GM12878 (cell line): ENCODE measurements around the gene EFCAB10. TPM values are rescaled to one million over a fixed set of nuclear protein-coding genes. Genes with fewer than 3 reads are reported as not detected.

Experiments
- ATAC-seq: fragments of 200-7000 bp; cut with Tn5 transposase; 3 replicates; pipeline ENCODE4 v1.9.1; 2020; ENCODE audit warnings: mild to moderate bottlenecking, moderate library complexity
- BruUV-seq: library from RNA; stranded (reverse); fragments of 400-500 nt; replicated peaks from 2 replicates; lab custom pipeline; 2021; lab: Mats Ljungman, UMichigan
- CTCF ChIA-PET: fragments of 300-600 bp; sonication (Branson Sonifier 250); formaldehyde crosslinking; extraction: SDS; loops from one replicate; lab custom pipeline; 2021; ENCODE audit warnings: inconsistent platforms; lab: Yijun Ruan, JAX
- POLR2A ChIA-PET: fragments of 350-600 bp; formaldehyde crosslinking; extraction: SDS; loops from one replicate; lab custom pipeline; 2021; ENCODE audit warnings: inconsistent platforms; lab: Charles Lee
- RAD21 ChIA-PET: fragments of 300-600 bp; sonication (Branson Sonifier 250); formaldehyde crosslinking; loops from one replicate; lab custom pipeline; 2023; ENCODE audit warnings: antibody characterized with exemption; ENCODE audit not compliant: unreplicated experiment; lab: Charles Lee
- SMC1A ChIA-PET: fragments of 300-600 bp; sonication (Branson Sonifier 250); formaldehyde crosslinking; loops from one replicate; lab custom pipeline; 2023; ENCODE audit not compliant: unreplicated experiment, uncharacterized antibody; lab: Charles Lee
- DNase-seq: peaks from one replicate; pipeline ENCODE4 v3.0.0-alpha.2; 2011; ENCODE audit warnings: low read depth, low spot score
- FAIRE-seq: peaks from 3 replicates; lab custom pipeline; 2011; peaks lifted over from hg19 to GRCh38; lab: Jason Lieb, UNC
- H2AFZ ChIP-seq: 2 replicates; pipeline ENCODE4 v1.6.0; 2011; ENCODE audit warnings: low read depth, low read length, control low read depth; ENCODE audit not compliant: control insufficient read depth
- H3K27ac ChIP-seq: 2 replicates; pipeline ENCODE4 v1.5.1; 2011; ENCODE audit warnings: control low read depth; ENCODE audit not compliant: control insufficient read depth, insufficient read depth
- H3K27me3 ChIP-seq, 2 experiments: replicated peaks in 1 of 2; 2 replicates each; pipeline versions ENCODE4 v1.6.0 to v1.6.1; 2011; ENCODE audit warnings: low read length in 1 of 2; ENCODE audit not compliant: control insufficient read depth in 2 of 2, insufficient read depth in 2 of 2
- H3K36me3 ChIP-seq, 2 experiments: 2 replicates each; pipeline ENCODE4 v1.5.1; 2011; ENCODE audit warnings: low read length in 1 of 2; ENCODE audit not compliant: control insufficient read depth in 2 of 2, insufficient read depth in 2 of 2
- H3K4me1 ChIP-seq: 2 replicates; pipeline ENCODE4 v1.6.1; 2011; ENCODE audit warnings: mild to moderate bottlenecking, low read length, moderate library complexity, mixed read lengths; ENCODE audit not compliant: control insufficient read depth, insufficient read depth
- H3K4me2 ChIP-seq: 2 replicates; pipeline ENCODE4 v1.6.0; 2011; ENCODE audit warnings: control low read depth; ENCODE audit not compliant: control insufficient read depth, insufficient read depth
- H3K4me3 ChIP-seq: fragments of 200-600 bp; sonication (generic); 2 replicates; pipeline ENCODE4 v1.5.1; 2016
- H3K79me2 ChIP-seq: 2 replicates; pipeline ENCODE4 v1.6.0; 2011; ENCODE audit warnings: low read length; ENCODE audit not compliant: control insufficient read depth, insufficient read depth
- H3K9ac ChIP-seq: 2 replicates; pipeline ENCODE4 v1.8.0; 2011; ENCODE audit warnings: low read length, control low read depth, mixed read lengths; ENCODE audit not compliant: control insufficient read depth, insufficient read depth
- H3K9me3 ChIP-seq: replicated peaks from 3 replicates; pipeline ENCODE4 v1.5.1; 2011; ENCODE audit warnings: mild to moderate bottlenecking, low read length; ENCODE audit not compliant: control insufficient read depth, insufficient read depth
- H4K20me1 ChIP-seq: 2 replicates; pipeline ENCODE4 v1.6.0; 2011; ENCODE audit not compliant: control insufficient read depth, insufficient read depth
- ASH2L ChIP-seq: fragments of 300-600, 200-600 bp; sonication (generic); IDR thresholded peaks from 2 replicates; pipeline ENCODE4 v1.6.1; 2017; ENCODE audit warnings: low read depth, mild to moderate bottlenecking, borderline replicate concordance
- CBX3 ChIP-seq: fragments of 200-600 bp; sonication (generic); IDR thresholded peaks from 2 replicates; pipeline ENCODE4 v1.6.1; 2016; ENCODE audit warnings: low read depth, borderline replicate concordance
- CREB1 ChIP-seq: IDR thresholded peaks from 2 replicates; pipeline ENCODE4 v1.6.1; 2012; ENCODE audit warnings: low read depth, mild to moderate bottlenecking, inconsistent platforms
- EGR1 ChIP-seq, 2 experiments: IDR thresholded peaks; 1 replicate in 1 of 2; 2 replicates in 1 of 2; pipeline ENCODE4 v1.6.1; 2011 to 2012; ENCODE audit warnings: low read depth in 2 of 2, low read length in 2 of 2, borderline replicate concordance in 1 of 2, mild to moderate bottlenecking in 1 of 2, moderate library complexity in 1 of 2
- FOXM1 ChIP-seq: IDR thresholded peaks from 2 replicates; pipeline ENCODE4 v1.6.1; 2012; ENCODE audit warnings: low read depth, mild to moderate bottlenecking, inconsistent platforms, low read length, moderate library complexity
- KLF5 ChIP-seq: fragments of 450-650 bp; IDR thresholded peaks from 2 replicates; pipeline ENCODE4 v1.6.1; 2014; ENCODE audit warnings: mild to moderate bottlenecking; ENCODE audit not compliant: partially characterized antibody
- MEF2B ChIP-seq: fragments of 450-650 bp; IDR thresholded peaks from 2 replicates; pipeline ENCODE4 v1.6.1; 2018; ENCODE audit warnings: mild to moderate bottlenecking, moderate library complexity; ENCODE audit not compliant: partially characterized antibody, poor library complexity, severe bottlenecking
- POLR2A ChIP-seq: IDR thresholded peaks from 2 replicates; pipeline ENCODE4 v1.6.1; 2011; ENCODE audit warnings: low read depth, mild to moderate bottlenecking, low read length
- RB1 ChIP-seq: fragments of 450-650 bp; formaldehyde crosslinking; IDR thresholded peaks from 2 replicates; pipeline ENCODE4 v1.6.1; 2017; ENCODE audit warnings: mild to moderate bottlenecking, borderline replicate concordance
- SIX5 ChIP-seq: IDR thresholded peaks from 2 replicates; pipeline ENCODE4 v1.6.1; 2011; ENCODE audit warnings: mild to moderate bottlenecking, low read depth, low read length, moderate library complexity; ENCODE audit not compliant: severe bottlenecking
- SMAD1 ChIP-seq: fragments of 450-650 bp; IDR thresholded peaks from 2 replicates; pipeline ENCODE4 v1.6.1; 2018; ENCODE audit warnings: mild to moderate bottlenecking, low read depth; ENCODE audit not compliant: partially characterized antibody
- SMC3 ChIP-seq: IDR thresholded peaks from 2 replicates; pipeline ENCODE4 v1.6.1; 2011; ENCODE audit warnings: low read length, improper control_type of control experiment, borderline replicate concordance
- STAT3 ChIP-seq: IDR thresholded peaks from 2 replicates; pipeline ENCODE4 v1.6.1; 2011; ENCODE audit warnings: low read depth, low read length, improper control_type of control experiment
- TCF12 ChIP-seq: IDR thresholded peaks from 2 replicates; pipeline ENCODE4 v1.6.1; 2011; ENCODE audit warnings: low read depth, mild to moderate bottlenecking, low read length
- TCF3 ChIP-seq: IDR thresholded peaks from 2 replicates; pipeline ENCODE4 v1.6.1; 2012; ENCODE audit warnings: low read depth, mild to moderate bottlenecking, low read length, borderline replicate concordance; ENCODE audit not compliant: insufficient read depth
- TCF7 ChIP-seq: IDR thresholded peaks from 2 replicates; pipeline ENCODE4 v1.6.1; 2014; ENCODE audit warnings: antibody characterized with exemption, borderline replicate concordance
- ZNF24 ChIP-seq: fragments of 450-650 bp; IDR thresholded peaks from 2 replicates; pipeline ENCODE4 v1.6.1; 2017; ENCODE audit warnings: antibody characterized with exemption, mild to moderate bottlenecking
- WGBS: methylation state at CpG from one replicate; pipeline ENCODE4 v1.1.6; 2016; ENCODE audit warnings: low lambda C conversion rate; ENCODE audit not compliant: insufficient replicate concordance, insufficient coverage; ENCODE audit errors: missing lambda C conversion rate; 5-methylcytosine and 5-hydroxymethylcytosine counted together
- in situ Hi-C: fragments of 300-500 bp; cut with MboI; formaldehyde crosslinking; loops from 9 replicates; pipeline ENCODE4 v1.14.3; 2018; ENCODE audit warnings: mixed read lengths
- intact Hi-C: fragments of 100-400 bp; cut with micrococcal nuclease; formaldehyde crosslinking; loops from one replicate; pipeline ENCODE4 v1.14.2; 2022; ENCODE audit not compliant: unreplicated experiment
- polyA plus RNA-seq, 11 experiments: library from polyadenylated mRNA; depleted of rRNA in 4 of 11; unstranded in 6 of 11; stranded (reverse) in 5 of 11; fragments of >200 nt; fragmentation: Nextera tagmentation in 4 of 11; fragmentation: Illumina TruSeq in 1 of 11; extraction: Ambion mirVana in 4 of 11; extraction: Trizol in 1 of 11; gene quantifications; 1 replicate in 1 of 11; 2 replicates in 10 of 11; pipeline versions ENCODE4 v1.2.1 to v1.2.3, GENCODE V29; 2011 to 2016; ENCODE audit warnings: inconsistent platforms in 2 of 11, missing spikeins in 2 of 11, low read depth in 1 of 11
- total RNA-seq, 4 experiments: library from RNA; depleted of rRNA in 3 of 4; stranded (reverse); fragments of >200 nt in 3 of 4; fragmentation: Illumina TruSeq in 1 of 4; extraction: Trizol in 1 of 4; gene quantifications; 2 replicates each; pipeline versions ENCODE4 v1.2.1 to v1.2.3, GENCODE V29; 2013 to 2021
- TF ChIP-seq, protein P1 (sequence below): IDR thresholded peaks from 2 replicates; pipeline ENCODE4 v1.6.1; 2012; ENCODE audit warnings: low read depth, low read length, improper control_type of control experiment
- TF ChIP-seq, protein P2 (sequence below): fragments of 450-650 bp; IDR thresholded peaks from 2 replicates; pipeline ENCODE4 v1.6.1; 2017; ENCODE audit warnings: mild to moderate bottlenecking

The EFCAB10 gene
- total and polyA plus RNA-seq, 10 of the 15 experiments (the other 5 are each of a cell fraction or from before 2014, with no cell fraction given): 0.38 to 1.0 (median 0.54) TPM; not detected in 6

DNA sequence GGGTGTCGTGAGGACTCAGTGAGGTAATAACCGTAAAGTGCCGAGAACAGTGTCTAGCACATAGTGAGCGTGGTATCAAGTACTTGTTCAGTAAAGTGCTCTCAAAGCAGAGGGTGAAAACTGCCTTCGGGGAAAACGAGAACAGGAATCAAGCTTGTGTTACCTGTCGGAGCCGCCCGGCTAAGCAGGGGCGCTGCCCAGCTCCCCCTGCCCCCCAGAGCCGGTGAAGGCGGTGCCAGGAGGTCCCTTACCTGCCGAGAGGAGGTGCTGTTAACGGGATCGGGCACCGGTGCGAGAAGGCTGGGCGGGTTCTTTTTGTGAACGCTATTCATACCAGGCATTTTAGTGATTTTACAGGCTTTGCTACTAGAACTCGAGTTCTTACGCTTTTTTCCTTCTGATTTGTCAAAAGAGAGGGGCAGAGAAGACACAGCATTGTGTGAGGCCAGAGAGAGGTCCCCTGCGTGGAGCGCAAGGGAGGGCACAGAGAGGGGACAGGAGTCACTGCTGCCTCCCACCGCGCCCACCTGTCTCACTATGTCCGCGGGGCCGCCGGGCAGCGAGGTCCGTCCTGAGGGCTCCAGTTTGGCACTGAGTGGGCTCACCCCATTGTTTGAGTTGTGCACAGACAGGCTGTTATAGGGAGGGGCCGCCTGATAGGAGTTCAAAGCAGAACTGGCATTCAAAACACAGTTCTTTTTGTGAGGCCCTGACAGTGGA, 32.5 kb upstream of the EFCAB10 start (continued):
- TF ChIP-seq RB1: no peak
- TF ChIP-seq POLR2A: no peak

DNA sequence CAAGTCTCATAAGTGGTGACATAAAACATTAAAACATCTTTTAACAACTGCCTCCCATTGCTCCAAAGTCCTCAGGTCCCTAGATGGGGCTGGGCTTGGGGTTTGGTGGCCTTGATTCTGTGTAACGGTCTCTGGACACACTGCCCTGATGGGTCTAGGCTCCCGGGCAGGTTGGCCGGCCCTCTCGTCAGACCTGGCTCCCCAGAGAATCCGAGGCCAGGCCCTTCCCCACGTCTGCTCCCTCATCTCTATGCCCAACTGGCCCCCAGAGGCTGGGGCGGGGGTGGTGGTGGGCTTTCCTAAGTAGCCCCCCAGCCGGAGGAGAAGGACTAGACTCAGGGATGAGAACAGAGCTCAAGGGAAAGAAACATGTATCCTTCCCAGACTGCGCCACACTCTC, 31.5 kb upstream of the EFCAB10 start:
- Histone ChIP-seq H2AFZ (no peak overlapping the region), H3K4me2 (no peak overlapping the region), H3K27me3 (no peaks in the 10 kb centered on the region)
- BruUV-seq: no TSS peak
- DNase-seq: no peak
- RAD21 ChIA-PET: no interaction called here
- in situ Hi-C loops: no loop called here
- TF ChIP-seq FOXM1 (no peak), TCF7 (no peak), SMAD1 (no peak), ZNF24 (no peak), SMC3 (no peak), EGR1 (IDR thresholded peaks at IDR 0.05; ENCODE audit: borderline replicate concordance in 1 of 2, low read depth in 2 of 2, low read length in 2 of 2) (no peak), POLR2A (no peak), MEF2B (no peak), STAT3 (no peak), ASH2L (no peak), CBX3 (no peak), KLF5 (no peak), CREB1 (no peak), TCF12 (no peak), TCF3 (no peak), SIX5 (no peak)
- TF ChIP-seq, protein P1, sequence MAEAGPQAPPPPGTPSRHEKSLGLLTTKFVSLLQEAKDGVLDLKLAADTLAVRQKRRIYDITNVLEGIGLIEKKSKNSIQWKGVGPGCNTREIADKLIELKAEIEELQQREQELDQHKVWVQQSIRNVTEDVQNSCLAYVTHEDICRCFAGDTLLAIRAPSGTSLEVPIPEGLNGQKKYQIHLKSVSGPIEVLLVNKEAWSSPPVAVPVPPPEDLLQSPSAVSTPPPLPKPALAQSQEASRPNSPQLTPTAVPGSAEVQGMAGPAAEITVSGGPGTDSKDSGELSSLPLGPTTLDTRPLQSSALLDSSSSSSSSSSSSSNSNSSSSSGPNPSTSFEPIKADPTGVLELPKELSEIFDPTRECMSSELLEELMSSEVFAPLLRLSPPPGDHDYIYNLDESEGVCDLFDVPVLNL: no peak
- TF ChIP-seq, protein P2, sequence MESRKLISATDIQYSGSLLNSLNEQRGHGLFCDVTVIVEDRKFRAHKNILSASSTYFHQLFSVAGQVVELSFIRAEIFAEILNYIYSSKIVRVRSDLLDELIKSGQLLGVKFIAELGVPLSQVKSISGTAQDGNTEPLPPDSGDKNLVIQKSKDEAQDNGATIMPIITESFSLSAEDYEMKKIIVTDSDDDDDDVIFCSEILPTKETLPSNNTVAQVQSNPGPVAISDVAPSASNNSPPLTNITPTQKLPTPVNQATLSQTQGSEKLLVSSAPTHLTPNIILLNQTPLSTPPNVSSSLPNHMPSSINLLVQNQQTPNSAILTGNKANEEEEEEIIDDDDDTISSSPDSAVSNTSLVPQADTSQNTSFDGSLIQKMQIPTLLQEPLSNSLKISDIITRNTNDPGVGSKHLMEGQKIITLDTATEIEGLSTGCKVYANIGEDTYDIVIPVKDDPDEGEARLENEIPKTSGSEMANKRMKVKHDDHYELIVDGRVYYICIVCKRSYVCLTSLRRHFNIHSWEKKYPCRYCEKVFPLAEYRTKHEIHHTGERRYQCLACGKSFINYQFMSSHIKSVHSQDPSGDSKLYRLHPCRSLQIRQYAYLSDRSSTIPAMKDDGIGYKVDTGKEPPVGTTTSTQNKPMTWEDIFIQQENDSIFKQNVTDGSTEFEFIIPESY: no peak
- TF ChIP-seq, all 136 proteins: peak for 0
- FAIRE-seq: no peak
- Histone ChIP-seq H3K9ac (no peak overlapping the region), H3K36me3 (no peaks in the 10 kb centered on the region), H4K20me1 (no peaks in the 10 kb centered on the region), H3K79me2 (no peaks in the 10 kb centered on the region), H3K4me3 (no peak overlapping the region), H3K4me1 (no peaks in the 10 kb centered on the region), H3K9me3 (no peaks in the 10 kb centered on the region), H3K27ac (no peak overlapping the region)
- no peak for ATAC-seq
- WGBS: 79% methylated on average over 9 of the region's 9 CpGs
- ChIA-PET SMC1A (no interaction called here), POLR2A (no interaction called here), CTCF (no interaction called here)
- intact Hi-C loops: no loop called here
